Epithelial cell of proximal tubule (primary cell): ENCODE results near the gene CLIP2. TPM values are rescaled to one million over a fixed set of nuclear protein-coding genes. Genes with fewer than 3 reads are reported as not detected.

Experiments
- DNase-seq: peaks from one replicate; pipeline ENCODE4 v3.0.0-alpha.2; 2011; ENCODE audit warnings: low read depth
- H3K4me3 ChIP-seq: 2 replicates; pipeline ENCODE4 v1.5.1; 2011; ENCODE audit warnings: low read depth, mild to moderate bottlenecking, low read length
- total RNA-seq: library from RNA; depleted of rRNA; stranded (reverse); fragments of >200 nt; gene quantifications from 2 replicates; pipeline ENCODE4 v1.2.3, GENCODE V29; 2015
- TF ChIP-seq, protein P1 (sequence below): conservative IDR thresholded peaks from 2 replicates; pipeline ENCODE4 v1.5.1; 2012; ENCODE audit warnings: low read depth, mild to moderate bottlenecking, low read length

CLIP2 gene
- total RNA-seq, 1 donor from 2014 or later = 34.3 TPM

DNA sequence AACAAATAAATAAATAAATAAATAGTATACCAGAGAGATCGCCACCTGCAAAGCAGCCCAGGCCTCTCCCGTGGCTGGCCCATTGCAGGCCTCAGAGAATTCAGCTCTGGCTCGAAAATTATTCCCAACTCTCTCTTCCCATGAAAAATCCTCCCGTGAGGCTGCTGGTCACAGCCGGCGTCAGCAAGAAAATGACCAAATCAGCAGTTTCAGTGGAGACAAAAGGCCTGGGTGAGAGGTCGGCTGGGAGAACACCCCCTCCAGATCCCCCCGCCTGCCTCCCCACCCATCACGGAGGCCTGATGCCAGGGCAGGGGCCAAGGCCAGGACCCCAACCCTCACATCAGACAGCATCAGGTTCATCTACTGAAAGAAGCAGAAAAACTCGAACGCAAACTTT lies 3.1 kb upstream of the CLIP2 start:
- H3K4me3 ChIP-seq = no peak overlapping the region

DNA sequence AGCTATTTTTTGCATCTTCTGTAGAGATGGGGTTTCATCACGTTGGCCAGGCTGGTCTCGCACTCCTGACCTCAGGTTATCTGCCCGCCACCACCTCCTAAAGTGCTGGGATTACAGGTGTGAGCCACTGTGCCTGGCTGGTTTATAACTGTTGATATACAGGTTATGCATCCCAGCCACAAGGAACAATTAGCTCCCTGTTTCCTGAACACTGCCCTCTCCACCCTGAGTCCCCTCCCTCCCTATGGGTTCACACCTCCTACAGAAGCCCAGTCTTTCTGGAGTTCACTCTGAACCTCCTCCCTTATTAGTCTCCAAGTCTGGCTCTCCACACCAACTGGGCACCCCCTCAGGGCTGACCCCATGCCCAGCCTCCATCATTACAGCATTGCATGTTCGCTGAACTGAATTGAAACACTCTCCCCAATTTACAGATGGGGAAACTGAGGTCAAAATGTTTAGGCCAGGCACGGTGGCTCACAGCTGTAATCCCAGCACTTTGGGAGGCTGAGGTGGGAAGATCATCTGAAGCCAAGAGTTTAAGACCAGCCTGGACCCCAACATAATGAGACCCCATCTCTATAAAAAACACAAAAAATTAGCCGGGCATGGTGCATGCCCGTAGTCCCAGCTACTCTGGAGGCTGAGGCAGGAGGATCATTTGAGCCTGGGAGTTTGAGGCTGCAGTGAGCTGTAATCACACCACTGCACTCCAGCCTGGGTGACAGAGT lies 1.7 kb upstream of the CLIP2 start:
- H3K4me3 ChIP-seq = no peak overlapping the region
- DNase-seq = no peak
- TF ChIP-seq, protein P1, sequence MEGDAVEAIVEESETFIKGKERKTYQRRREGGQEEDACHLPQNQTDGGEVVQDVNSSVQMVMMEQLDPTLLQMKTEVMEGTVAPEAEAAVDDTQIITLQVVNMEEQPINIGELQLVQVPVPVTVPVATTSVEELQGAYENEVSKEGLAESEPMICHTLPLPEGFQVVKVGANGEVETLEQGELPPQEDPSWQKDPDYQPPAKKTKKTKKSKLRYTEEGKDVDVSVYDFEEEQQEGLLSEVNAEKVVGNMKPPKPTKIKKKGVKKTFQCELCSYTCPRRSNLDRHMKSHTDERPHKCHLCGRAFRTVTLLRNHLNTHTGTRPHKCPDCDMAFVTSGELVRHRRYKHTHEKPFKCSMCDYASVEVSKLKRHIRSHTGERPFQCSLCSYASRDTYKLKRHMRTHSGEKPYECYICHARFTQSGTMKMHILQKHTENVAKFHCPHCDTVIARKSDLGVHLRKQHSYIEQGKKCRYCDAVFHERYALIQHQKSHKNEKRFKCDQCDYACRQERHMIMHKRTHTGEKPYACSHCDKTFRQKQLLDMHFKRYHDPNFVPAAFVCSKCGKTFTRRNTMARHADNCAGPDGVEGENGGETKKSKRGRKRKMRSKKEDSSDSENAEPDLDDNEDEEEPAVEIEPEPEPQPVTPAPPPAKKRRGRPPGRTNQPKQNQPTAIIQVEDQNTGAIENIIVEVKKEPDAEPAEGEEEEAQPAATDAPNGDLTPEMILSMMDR = no peak

More for the DNA sequence above, 3.1 kb upstream of the CLIP2 start:
- no peak for DNase-seq
- TF ChIP-seq, protein P1 = no peak

DNA sequence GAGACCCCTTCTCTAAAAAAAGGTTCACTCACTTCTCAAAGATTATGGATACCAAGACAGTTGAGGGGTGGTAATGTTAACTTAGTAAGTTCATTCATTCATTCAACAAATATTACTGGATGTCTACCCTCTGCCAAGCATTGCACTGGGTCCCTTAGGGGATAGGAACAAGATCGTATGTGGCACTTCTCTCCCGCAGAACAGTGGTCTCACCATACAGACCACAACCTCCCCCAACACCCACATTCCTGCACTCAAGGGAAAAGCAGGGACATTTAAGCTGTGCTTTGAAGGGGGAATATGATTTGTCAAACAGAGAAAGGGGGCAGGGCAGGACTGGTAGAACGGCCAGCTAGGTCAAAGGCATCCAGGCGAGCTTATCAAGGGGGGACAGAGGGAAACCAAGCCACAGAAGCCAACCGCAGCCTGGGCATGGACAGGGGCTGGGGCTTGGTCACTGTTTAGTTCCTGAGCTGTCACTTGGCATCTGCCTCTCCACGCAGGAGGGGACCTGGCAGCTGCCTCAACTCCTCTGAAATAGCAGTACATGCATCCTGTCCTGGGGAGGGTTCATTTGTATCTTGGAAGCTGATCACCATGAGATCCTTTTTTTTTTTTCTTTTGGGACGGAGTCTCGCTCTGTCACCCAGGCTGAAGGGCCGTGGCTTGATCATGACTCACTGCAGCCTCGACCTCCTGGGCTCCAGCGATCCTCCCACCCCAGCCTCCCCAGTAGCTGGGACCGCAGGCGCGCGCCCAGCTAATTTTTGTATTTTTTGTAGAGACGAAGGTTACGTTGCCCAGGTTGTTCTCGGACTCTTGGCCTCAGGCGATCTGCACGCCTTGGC lies 949 bp upstream of the CLIP2 start:
- TF ChIP-seq, protein P1 = no peak
- DNase-seq = no peak
- peak overlapping the region; percentile 42 for H3K4me3 ChIP-seq

DNA sequence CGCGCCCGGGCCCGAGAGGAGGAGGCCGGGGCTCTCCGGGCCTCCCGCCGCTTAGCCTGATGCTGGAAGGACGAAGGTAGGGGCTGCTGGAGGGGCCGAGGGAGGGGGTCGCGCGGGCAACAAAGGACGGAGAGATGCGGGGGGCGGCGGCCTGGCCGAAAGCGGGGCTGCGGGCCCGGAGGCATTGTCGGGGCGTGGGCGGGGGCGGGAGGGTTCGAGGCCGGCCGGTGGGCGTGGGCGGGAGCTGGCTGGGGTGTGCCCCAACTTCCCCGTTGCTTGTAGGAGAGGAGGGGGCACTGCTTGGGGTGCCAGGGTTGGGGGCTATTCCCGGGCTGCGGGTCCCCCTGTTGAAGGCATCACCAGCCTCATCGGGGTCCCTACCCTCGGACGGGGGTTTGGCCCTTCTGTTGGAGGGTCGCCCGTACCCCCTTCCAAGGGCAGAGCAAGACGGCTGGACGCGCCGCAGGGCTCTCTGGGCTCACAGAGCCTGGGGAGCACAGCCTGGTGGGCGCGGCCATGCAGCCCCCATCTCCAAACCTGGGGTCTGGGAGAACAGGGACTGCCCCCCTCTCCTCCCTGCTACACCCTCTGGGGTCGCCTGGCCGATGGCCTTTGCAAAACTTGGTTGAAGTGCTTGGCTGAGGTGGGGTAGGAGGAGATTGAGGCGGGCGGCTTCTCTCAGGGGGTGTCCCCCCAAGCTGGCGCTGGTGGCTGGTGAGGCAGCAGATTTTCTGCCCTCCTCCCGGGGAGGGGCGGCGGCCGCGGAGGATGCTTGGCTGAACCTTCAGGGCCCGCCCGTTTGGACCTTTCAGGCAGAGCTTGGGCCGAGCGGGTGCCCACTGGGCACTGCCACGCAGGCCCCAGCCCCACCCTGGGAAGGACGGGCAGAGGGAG lies 699 bp downstream of the CLIP2 start:
- TF ChIP-seq, protein P1 = no peak
- peak overlapping the region; percentile 81 for H3K4me3 ChIP-seq
- no peak for DNase-seq

- DNase-seq = no peak
- peak overlapping the region; percentile 81 for H3K4me3 ChIP-seq
- TF ChIP-seq, protein P1 = no peak
Observed at GRCh38 chr7:74290553-74290950, 1.3 kb downstream of the CLIP2 start.

- DNase-seq = no peak
- peak overlapping the region; percentile 81 for H3K4me3 ChIP-seq
- TF ChIP-seq, protein P1 = no peak
Observed at GRCh38 chr7:74290981-74291441, 1.8 kb downstream of the CLIP2 start.
